ENCODE data around the gene TEX52.

- TF ChIP-seq POLR2A (IDR thresholded peaks at IDR 0.05) (no peak), CTCF (IDR thresholded peaks at IDR 0.05) (no peak)
Measured at GRCh38 chr12:2829275-2829674, 27.6 kb downstream of the TEX52 start.
